A549 (cell line): ENCODE measurements around the gene RASA2. TPM values are rescaled to one million over a fixed set of nuclear protein-coding genes. Genes with fewer than 3 reads are reported as not detected.

Experiments
- ATAC-seq, 2 experiments: fragments of 200-7000 bp in 1 of 2; fragments of >200 bp in 1 of 2; cut with Nextera tagmentation in 1 of 2; cut with Tn5 transposase in 1 of 2; 3 replicates each; pipeline versions ENCODE4 v1.8.0 to v1.9.1; 2018 to 2020; ENCODE audit warnings: mild to moderate bottlenecking in 1 of 2, moderate library complexity in 1 of 2
- CTCF ChIA-PET: fragments of 300-600 bp; sonication (Branson Sonifier 250); formaldehyde crosslinking; extraction: SDS; loops from one replicate; lab custom pipeline; 2021; ENCODE audit warnings: antibody characterized with exemption, inconsistent platforms; lab: Yijun Ruan, JAX
- POLR2A ChIA-PET: fragments of 350-600 bp; formaldehyde crosslinking; extraction: SDS; loops from one replicate; lab custom pipeline; 2021; ENCODE audit warnings: antibody characterized with exemption, inconsistent platforms; lab: Yijun Ruan, JAX
- DNase-seq, 2 experiments: peaks; one replicate each; pipeline versions ENCODE4 v3.0.0 to v3.0.0-alpha.2; 2011 to 2016; ENCODE audit warnings: low read depth in 1 of 2, low spot score in 1 of 2
- FAIRE-seq: peaks from 2 replicates; lab custom pipeline; 2011; peaks lifted over from hg19 to GRCh38; lab: Jason Lieb, UNC
- H3K27ac ChIP-seq, 2 experiments: fragments of >200 bp; sonication (Bioruptor Twin); formaldehyde crosslinking; 3 replicates each; pipeline ENCODE4 v1.5.1; 2016 to 2017
- H3K4me1 ChIP-seq: fragments of >200 bp; sonication (Bioruptor Twin); formaldehyde crosslinking; 3 replicates; pipeline ENCODE4 v1.6.1; 2016
- H3K4me2 ChIP-seq: fragments of >200 bp; sonication (Bioruptor Twin); formaldehyde crosslinking; 3 replicates; pipeline ENCODE4 v1.6.1; 2016
- H3K4me3 ChIP-seq: fragments of >200 bp; sonication (Bioruptor Twin); formaldehyde crosslinking; 3 replicates; pipeline ENCODE4 v1.5.1; 2016
- H3K9me3 ChIP-seq: fragments of >200 bp; sonication (Bioruptor Twin); formaldehyde crosslinking; 3 replicates; pipeline ENCODE4 v1.6.1; 2016
- BCL3 ChIP-seq: fragments of >200 bp; sonication (Bioruptor Twin); formaldehyde crosslinking; IDR thresholded peaks from 3 replicates; pipeline ENCODE4 v1.6.1; 2016
- CBX2 ChIP-seq: fragments of 200-600 bp; sonication (generic); IDR thresholded peaks from 2 replicates; pipeline ENCODE4 v1.6.1; 2016; ENCODE audit warnings: low read depth, mild to moderate bottlenecking, borderline replicate concordance
- CEBPB ChIP-seq, 2 experiments: fragments of >200 bp in 1 of 2; sonication (Bioruptor Twin) in 1 of 2; formaldehyde crosslinking in 1 of 2; IDR thresholded peaks; 2 replicates each; pipeline ENCODE4 v1.6.1; 2012 to 2016
- EHMT2 ChIP-seq: fragments of 200-600 bp; sonication (generic); IDR thresholded peaks from 2 replicates; pipeline ENCODE4 v1.6.1; 2016; ENCODE audit warnings: antibody characterized with exemption, low read depth, mild to moderate bottlenecking, moderate library complexity
- FOXS1 ChIP-seq: fragments of 250-450 bp; sonication (Bioruptor Pico); IDR thresholded peaks from 2 replicates; pipeline ENCODE4 v1.5.0; 2020; ENCODE audit warnings: mild to moderate bottlenecking, moderate library complexity
- KDM1A ChIP-seq: fragments of 200-600 bp; sonication (generic); IDR thresholded peaks from 2 replicates; pipeline ENCODE4 v1.6.1; 2016; ENCODE audit warnings: low read depth, mild to moderate bottlenecking
- MAFK ChIP-seq: fragments of 450-650 bp; IDR thresholded peaks from 2 replicates; pipeline ENCODE4 v1.6.1; 2014; ENCODE audit not compliant: partially characterized antibody
- MAZ ChIP-seq: fragments of 150-350 bp; IDR thresholded peaks from 2 replicates; pipeline ENCODE4 v1.6.1; 2014; ENCODE audit warnings: antibody characterized with exemption, low read depth, low read length, borderline replicate concordance
- POLR2A ChIP-seq: IDR thresholded peaks from 2 replicates; pipeline ENCODE4 v1.6.1; 2012; ENCODE audit warnings: mild to moderate bottlenecking, low read length
- RCOR1 ChIP-seq: fragments of 150-350 bp; IDR thresholded peaks from 2 replicates; pipeline ENCODE4 v1.6.1; 2014; ENCODE audit warnings: antibody characterized with exemption, low read length, low read depth
- REST ChIP-seq: fragments of 200-600 bp; sonication (generic); IDR thresholded peaks from 2 replicates; pipeline ENCODE4 v1.6.1; 2016; ENCODE audit warnings: antibody characterized with exemption, mild to moderate bottlenecking, moderate library complexity
- SREBF2 ChIP-seq: fragments of 450-650 bp; IDR thresholded peaks from 2 replicates; pipeline ENCODE4 v1.6.1; 2014; ENCODE audit warnings: mild to moderate bottlenecking, moderate library complexity
- USF2 ChIP-seq: fragments of 450-650 bp; IDR thresholded peaks from 2 replicates; pipeline ENCODE4 v1.6.1; 2014; ENCODE audit warnings: antibody characterized with exemption
- ZSCAN20 ChIP-seq: fragments of 250-450 bp; sonication (Bioruptor Pico); IDR thresholded peaks from 2 replicates; pipeline ENCODE4 v1.8.0; 2022; ENCODE audit warnings: mild to moderate bottlenecking, moderate library complexity
- WGBS: methylation state at CpG from one replicate; pipeline ENCODE4 v1.1.6; 2017; ENCODE audit errors: missing lambda C conversion rate; 5-methylcytosine and 5-hydroxymethylcytosine counted together
- polyA plus RNA-seq, 4 experiments: library from polyadenylated mRNA; depleted of rRNA in 3 of 4; stranded (reverse); fragments of >200 nt; fragmentation: RNase III in 1 of 4; extraction: RNeasy Plus Mini Kit Qiagen cat#74134 plus additional on column Dnase treatment in 1 of 4; gene quantifications; 2 replicates in 3 of 4; 3 replicates in 1 of 4; pipeline ENCODE4 v1.2.3, GENCODE V29; 2011 to 2017

RASA2 gene
- polyA plus RNA-seq, 2 of the 4 experiments (the other 2 are of a cell fraction), result 6.7 to 12.0 TPM

- ATAC-seq, result 0 out of 6 replicates have a peak, but pooled peaks of 1 of the 2 experiments have one; percentile 54
- no peak overlapping the region for H3K27ac ChIP-seq
These were observed 91.6 kb downstream of the RASA2 start for GRCh38 chr3:141578202-141578973.

GRCh38 chr3:141594357-141594756, 107.5 kb downstream of the RASA2 start:
- POLR2A ChIA-PET, result no interaction called here
- CTCF ChIA-PET, result interaction anchor here (2.8 kb wide), 1 partner anchor 18 kb away, joined by 9 read pairs; no protein-coding TSS in a partner anchor
- FAIRE-seq, result no peak

More at GRCh38 chr3:141578202-141578973, 91.6 kb downstream of the RASA2 start:
- no peaks in the 10 kb centered on the region for H3K9me3 ChIP-seq
- ChIA-PET CTCF (interaction anchor here (1.2 to 1.5 kb wide), 5 partner anchors 17 to 335 kb away, joined by 3 to 6 read pairs (median 4); partner anchors contain the start of gene RNF7), POLR2A (no interaction called here)
- H3K4me1 ChIP-seq, result peaks cover 3% of the 10 kb centered on the region; the same call in 1 of the 3 replicates
- WGBS, result 85% methylated on average over 4 of the region's 4 CpGs
- FAIRE-seq (peak; percentile 84), DNase-seq (no peak)
- H3K4me2 ChIP-seq, result no peak overlapping the region
- H3K4me3 ChIP-seq, result no peak overlapping the region
- TF ChIP-seq CEBPB (IDR thresholded peaks at IDR 0.05), result peak in 1 of 2 experiments; percentile 18; a peak in 1 of 4 replicates
- TF ChIP-seq MAFK, result no peak

GRCh38 chr3:141597931-141598330, 111.1 kb downstream of the RASA2 start:
- Histone ChIP-seq H3K4me1 (no peaks in the 10 kb centered on the region), H3K4me3 (no peak overlapping the region), H3K4me2 (no peak overlapping the region), H3K9me3 (peaks cover 18% of the 10 kb centered on the region), H3K27ac (no peak overlapping the region)
- TF ChIP-seq ZSCAN20 (no peak), EHMT2 (no peak)
- 93% methylated on average over 2 of the region's 2 CpGs for WGBS
- ChIA-PET CTCF (interaction anchor here (1.2 kb wide), 1 partner anchor 315 kb away, joined by 3 read pairs; no protein-coding TSS in a partner anchor), POLR2A (no interaction called here)
- DNase-seq, result no peak
- no peak for FAIRE-seq
- ATAC-seq, result no peak

More at GRCh38 chr3:141594357-141594756, 107.5 kb downstream of the RASA2 start:
- H3K4me2 ChIP-seq, result no peak overlapping the region
- no peaks in the 10 kb centered on the region for H3K4me1 ChIP-seq
- no peak for DNase-seq
- WGBS, result 92% methylated on average over 2 of the region's 2 CpGs
- peaks cover 11% of the 10 kb centered on the region; the same call in 2 of the 3 replicates for H3K9me3 ChIP-seq
- no peak overlapping the region for H3K4me3 ChIP-seq
- no peak overlapping the region for H3K27ac ChIP-seq
- no peak for ATAC-seq
- no peak for TF ChIP-seq MAZ

GRCh38 chr3:141600331-141600730, 113.5 kb downstream of the RASA2 start:
- Histone ChIP-seq H3K4me3 (no peak overlapping the region), H3K9me3 (peaks cover 6% of the 10 kb centered on the region), H3K27ac (no peak overlapping the region), H3K4me1 (no peaks in the 10 kb centered on the region), H3K4me2 (no peak overlapping the region)
- ChIA-PET POLR2A (no interaction called here), CTCF (no interaction called here)
- FAIRE-seq, result no peak
- TF ChIP-seq RCOR1 (no peak), CBX2 (no peak), USF2 (no peak), POLR2A (no peak), BCL3 (no peak), SREBF2 (no peak), FOXS1 (no peak), REST (no peak), KDM1A (no peak), MAZ (no peak)
- no peak; a peak in 1 of 6 replicates for ATAC-seq
- 93% methylated on average over 12 of the region's 12 CpGs for WGBS
- DNase-seq, result no peak
